Erythroblast (primary cell): ENCODE data around the gene TESK2.

ENCODE experiments used
- GATA1 ChIP-seq: IDR thresholded peaks from 2 replicates; pipeline ENCODE4 v1.6.1; 2011; ENCODE audit warnings: low read depth, mild to moderate bottlenecking, control low read depth, low read length, moderate library complexity
- POLR2A ChIP-seq: IDR thresholded peaks from 2 replicates; pipeline ENCODE4 v1.6.1; 2011; ENCODE audit warnings: mild to moderate bottlenecking, low read length

DNA sequence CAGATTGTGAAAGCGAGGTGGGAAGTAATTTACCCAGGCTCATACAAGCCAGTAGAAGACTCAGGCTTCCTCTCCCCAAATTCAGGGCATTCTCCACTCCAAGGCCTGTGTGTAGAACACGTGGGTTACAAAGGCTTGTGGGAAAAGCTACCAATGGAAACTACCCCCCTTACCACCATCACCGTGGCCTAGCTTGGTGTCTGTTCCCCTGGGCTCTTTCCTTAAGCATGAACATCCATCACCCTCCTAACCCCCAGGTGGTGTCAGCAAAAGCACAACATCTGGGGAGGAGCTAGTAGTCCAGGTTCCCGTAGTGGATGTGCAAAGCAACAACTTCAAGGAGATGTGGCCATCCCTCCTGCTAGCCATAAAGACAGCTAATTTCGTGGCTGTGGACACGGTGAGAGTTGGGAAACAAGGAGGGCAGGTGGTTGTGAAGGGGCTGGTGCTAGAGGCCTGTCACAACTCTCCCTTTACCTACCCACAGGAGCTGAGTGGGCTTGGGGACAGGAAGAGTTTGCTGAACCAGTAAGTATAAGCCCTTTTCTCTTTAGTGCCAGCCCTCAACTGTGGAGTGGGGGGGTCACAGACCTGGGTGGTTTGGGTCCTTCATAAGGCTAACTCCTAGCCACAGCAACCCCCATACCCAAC, 150.0 kb downstream of the TESK2 start:
- TF ChIP-seq POLR2A: no peak
- TF ChIP-seq GATA1: no peak
